HG03196 (cell line): Measurements from ENCODE around the gene TMEM214.
A peak's percentile ranks its signal among the peaks of the same experiment; 100 is the strongest.

Experiments
- ATAC-seq: cut with Tn5 transposase; IDR thresholded peaks from one replicate; pipeline ENCODE4 v1.9.1; 2021; ENCODE audit not compliant: unreplicated experiment

TMEM214 gene

GRCh38 chr2:27039426-27039825 is 6.7 kb downstream of the TMEM214 start:
- no peak for ATAC-seq

DNA sequence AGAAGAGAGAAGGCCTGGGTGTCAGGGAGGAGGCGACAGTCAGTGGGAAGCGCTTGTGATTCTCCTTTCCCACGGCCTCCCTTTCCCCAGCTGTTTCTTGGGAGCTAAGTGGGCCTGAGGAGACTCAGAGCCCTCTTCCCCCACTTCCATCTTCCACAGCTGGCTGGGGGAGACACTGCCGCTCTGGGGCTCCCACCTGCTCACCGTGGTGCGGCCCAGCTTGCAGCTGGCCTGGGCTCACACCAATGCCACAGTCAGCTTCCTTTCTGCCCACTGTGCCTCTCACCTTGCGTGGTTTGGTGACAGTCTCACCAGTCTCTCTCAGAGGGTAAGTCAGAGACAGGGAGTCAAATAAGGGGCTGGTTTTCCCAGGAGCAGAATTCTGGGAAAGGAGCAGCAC is 7.1 kb downstream of the TMEM214 start:
- ATAC-seq = no peak

DNA sequence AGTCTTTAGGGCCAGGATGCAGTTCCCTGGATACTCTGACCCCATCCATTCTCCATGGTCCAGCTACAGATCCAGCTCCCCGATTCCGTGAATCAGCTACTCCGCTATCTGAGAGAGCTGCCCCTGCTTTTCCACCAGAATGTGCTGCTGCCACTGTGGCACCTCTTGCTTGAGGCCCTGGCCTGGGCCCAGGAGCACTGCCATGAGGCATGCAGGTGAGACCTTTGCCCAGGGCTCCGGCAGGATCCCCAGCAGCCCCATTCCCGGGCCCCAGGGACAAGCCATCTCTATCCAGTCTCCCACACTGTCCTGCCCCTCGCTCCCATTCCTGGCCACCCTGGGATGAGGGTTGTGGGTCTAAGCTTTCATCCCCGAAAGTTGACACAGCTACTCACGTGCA is 7.5 kb downstream of the TMEM214 start:
- no peak for ATAC-seq

- no peak for ATAC-seq
These were observed 9.0 kb downstream of the TMEM214 start for GRCh38 chr2:27041752-27042151.

- ATAC-seq = no peak
These were observed 9.4 kb downstream of the TMEM214 start for GRCh38 chr2:27042159-27042661.

DNA sequence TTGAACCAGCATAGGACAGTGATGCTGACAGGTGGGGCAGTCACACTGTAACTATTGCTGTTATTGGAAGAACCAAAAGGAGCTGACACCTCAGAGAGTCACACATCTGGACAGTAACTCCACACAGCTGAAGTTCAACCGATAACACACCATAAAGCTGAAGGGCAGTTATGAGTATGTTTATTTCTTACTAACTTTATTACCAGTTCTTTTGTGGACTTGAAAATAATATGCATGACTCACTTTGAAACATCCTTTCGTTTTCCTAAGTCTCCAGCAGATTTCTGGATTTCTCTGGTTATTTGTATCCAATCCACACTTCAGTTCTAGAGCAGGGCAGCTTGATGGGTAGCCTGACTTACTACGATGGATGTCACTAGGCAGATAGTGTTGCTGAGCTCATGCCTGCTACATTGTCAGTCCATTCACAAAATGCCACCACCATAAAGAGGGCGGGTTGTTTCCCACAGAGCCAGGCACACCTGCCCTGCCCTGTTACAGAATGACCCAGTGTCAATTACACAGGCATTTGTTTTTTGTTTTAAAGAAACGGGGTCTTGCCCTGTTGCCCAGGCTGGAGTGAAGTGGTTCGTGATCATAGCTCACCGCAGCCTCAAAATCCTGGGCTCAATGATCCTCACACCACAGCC is 10.3 kb downstream of the TMEM214 start:
- no peak for ATAC-seq

DNA sequence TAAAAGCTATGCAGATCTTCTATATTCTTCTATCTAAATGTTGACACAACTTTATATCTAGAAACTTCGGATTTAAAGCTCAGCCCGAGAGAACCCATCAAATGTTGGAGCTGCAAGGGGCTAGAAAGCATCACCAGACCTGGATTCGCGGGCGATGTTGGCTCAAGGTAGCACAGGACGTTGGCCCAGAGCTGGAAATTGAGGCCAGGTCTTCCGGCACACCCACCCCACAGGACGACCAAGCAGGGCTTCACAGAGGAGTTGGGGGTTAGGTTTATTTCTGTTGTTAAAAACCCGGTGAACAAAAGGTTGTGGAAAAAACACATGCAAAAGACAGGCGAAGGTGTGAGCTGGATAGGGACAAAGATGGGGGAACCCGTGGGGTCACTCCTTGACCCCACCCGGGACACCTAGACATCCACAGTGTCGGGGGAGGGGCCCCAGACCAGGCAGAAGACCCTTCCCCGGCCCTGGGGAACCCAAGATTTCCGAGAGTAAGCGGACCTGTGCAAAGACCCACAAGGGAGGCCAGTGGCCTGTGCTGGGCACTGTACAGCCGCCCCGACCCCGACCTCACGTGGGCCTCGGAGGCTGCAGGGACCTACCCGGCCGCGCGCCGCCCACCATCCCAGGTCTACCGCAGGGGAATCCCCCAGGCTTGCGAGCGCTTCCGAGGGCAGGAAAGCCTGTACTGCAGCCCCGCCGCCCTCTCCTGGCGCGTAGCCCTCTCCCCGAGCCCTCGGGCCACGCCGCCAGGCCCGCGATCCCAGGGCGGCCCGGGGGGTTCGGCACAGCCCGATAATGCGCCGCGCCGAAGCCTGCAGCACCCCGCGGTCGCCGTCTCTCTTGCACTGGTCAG is 16.9 kb downstream of the TMEM214 start:
- ATAC-seq = peak; percentile 16

- peak; percentile 61 for ATAC-seq
These were observed 17.7 kb downstream of the TMEM214 start for GRCh38 chr2:27050281-27050995.

DNA sequence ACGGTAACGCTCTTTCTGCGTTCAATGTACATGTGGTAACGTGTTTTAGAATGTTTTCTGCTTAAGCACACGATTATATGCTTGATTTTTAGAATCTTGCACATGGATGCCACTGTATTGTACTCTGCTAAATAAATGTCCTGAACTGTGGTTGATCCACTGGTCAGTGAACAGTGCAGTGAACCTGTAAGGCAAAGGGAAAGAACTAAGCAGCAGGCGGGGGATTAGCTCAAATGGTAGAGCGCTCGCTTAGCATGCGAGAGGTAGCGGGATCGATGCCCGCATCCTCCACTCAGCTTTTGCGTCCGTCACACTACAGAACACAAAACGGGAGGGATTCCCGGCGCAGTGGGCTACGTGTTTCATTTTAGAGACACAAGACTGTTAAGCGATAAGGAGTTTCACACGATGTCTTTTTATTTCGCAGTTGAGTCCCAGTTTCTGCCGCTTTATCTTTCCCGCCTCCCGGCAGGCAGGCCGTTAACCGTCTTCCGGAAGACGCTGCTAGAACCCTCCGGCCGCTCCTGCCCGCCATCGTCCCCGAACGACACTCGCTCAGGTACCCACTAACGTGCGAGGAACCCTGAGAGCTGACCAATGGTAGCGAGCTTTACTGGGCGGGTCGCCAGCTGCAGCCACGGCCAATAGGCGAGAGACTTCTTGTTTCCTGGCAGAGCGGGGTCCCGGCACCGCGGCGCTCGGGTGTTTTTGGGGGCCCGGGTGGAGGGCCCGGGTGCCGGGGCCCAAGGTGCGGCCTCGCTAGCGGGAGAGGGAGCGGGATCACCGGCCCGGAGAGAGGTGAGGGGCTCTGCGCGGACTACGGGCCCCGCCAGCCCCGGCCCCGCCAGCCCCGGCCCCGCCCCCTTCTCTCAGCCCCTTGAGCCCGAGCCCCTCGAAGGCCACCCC is 18.5 kb downstream of the TMEM214 start, which contains the start of gene AGBL5:
Gene AGBL5, plus strand, starts transcription at position 673 of the 906 bp plus-strand sequence. CDS start 1,291 bp downstream, outside the sequence.
- ATAC-seq = peak; percentile 63

- ATAC-seq = peak; percentile 0
These were observed 19.3 kb downstream of the TMEM214 start for GRCh38 chr2:27051902-27052645.

- no peak for ATAC-seq
These were observed 20.6 kb downstream of the TMEM214 start for GRCh38 chr2:27053321-27053720.

DNA sequence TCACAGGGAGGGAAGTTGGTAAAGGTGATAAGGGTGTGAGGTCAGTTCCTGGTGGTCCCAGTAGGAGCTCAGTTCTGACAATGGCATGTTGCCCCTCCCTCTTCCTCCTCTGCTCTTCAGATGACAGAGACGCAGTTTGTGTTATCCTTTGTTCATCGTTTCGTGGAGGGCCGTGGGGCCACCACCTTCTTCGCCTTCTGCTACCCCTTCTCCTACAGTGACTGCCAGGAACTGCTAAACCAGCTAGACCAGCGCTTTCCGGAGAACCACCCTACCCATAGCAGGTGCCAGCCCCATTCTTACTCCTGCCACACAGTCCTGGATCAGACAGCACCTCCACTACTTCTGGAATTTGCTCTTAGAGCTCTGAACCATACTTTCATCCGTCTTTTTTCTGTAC is 21.0 kb downstream of the TMEM214 start:
- ATAC-seq = no peak

- no peak for ATAC-seq
These were observed 22.0 kb downstream of the TMEM214 start for GRCh38 chr2:27054721-27055120.

GRCh38 chr2:27057184-27057583 is 24.4 kb downstream of the TMEM214 start:
- ATAC-seq = no peak

GRCh38 chr2:27058210-27058609 is 25.4 kb downstream of the TMEM214 start:
- ATAC-seq = no peak

- ATAC-seq = no peak
These were observed 26.5 kb downstream of the TMEM214 start for GRCh38 chr2:27059141-27059820.

- no peak for ATAC-seq
These were observed 27.6 kb downstream of the TMEM214 start for GRCh38 chr2:27060323-27060722.

- ATAC-seq = no peak
These were observed 32.4 kb downstream of the TMEM214 start for GRCh38 chr2:27065128-27065527.

DNA sequence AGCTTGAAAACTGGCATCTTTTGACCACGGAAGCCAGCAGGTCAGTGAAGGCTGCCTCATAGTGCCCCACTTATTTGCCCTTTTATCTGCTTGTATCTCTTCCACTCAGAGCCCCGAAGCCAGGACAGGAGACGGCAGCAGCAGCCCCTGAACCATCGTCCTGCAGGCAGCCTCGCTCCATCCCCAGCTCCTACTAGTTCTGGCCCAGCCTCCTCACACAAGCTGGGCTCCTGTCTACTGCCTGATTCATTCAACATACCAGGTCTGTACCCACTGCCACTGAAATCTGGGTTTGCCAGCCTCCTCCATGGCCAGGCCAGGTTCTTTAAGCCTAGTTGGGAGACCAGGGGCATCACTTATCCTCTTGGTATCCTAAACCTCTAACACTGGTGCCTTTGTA is 34.6 kb downstream of the TMEM214 start:
- ATAC-seq = no peak
